ENCODE results near the gene PLCB2. TPM values are rescaled to one million over a fixed set of nuclear protein-coding genes. Genes with fewer than 3 reads are reported as not detected.

PLCB2 gene
- total and polyA plus RNA-seq, 9 of the 15 experiments (the other 6 are each of a cell fraction or from before 2014, with no cell fraction given), result 0.37 to 12.3 (median 8.0) TPM

DNA sequence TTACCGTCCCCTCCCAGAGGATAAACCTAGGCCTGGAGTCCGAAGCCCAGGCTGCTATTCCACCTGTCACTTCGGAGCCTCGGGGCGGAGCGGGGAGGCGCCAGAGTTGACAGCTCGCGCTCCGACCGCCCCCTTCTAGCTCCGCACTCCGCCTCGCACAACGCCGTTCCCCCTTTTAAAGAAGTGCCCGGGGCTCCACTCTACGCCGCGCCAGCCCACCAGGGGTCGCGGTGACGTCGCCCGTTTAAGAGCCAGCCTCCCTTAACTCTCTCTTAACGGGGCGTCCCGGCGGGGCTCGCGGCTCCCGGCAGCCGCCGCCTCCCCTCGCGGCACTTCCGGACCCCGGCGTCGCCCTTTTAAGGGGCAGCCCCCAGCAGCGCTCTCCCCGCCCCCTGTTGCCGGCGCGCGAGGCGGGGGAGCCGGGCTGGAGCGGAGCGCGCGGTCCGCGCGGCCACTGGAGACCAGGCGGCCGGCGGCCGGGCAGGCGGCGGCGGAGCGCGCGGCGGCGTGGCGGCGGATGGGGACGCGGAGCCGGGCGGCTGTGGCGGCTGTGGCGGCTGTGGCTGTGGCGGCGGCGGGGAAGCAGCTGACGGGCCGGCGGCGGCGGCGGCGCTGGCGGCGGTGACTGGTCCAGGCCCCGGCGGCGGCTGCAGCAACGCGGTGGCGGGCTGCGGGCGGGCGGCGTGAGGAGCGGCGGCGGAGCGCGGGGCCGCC, 15.7 kb upstream of the PLCB2 start, which contains the start of gene INAFM2 (continued):
- peak; percentile 82 for TF ChIP-seq ZBTB1 (CRISPR knock-in tag; IDR thresholded peaks at IDR 0.05; ENCODE audit: borderline replicate concordance, low read depth)
- TF ChIP-seq ARID1B (IDR thresholded peaks at IDR 0.05), result no peak
- TF ChIP-seq ETS2 (tag; IDR thresholded peaks at IDR 0.05; ENCODE audit: borderline replicate concordance, poor library complexity, severe bottlenecking), result no peak
- no peak for TF ChIP-seq SAFB2 (IDR thresholded peaks at IDR 0.05; ENCODE audit: borderline replicate concordance, low read depth, low read length, severe bottlenecking)
- no peak for TF ChIP-seq ZNF197 (CRISPR knock-in tag; IDR thresholded peaks at IDR 0.05; ENCODE audit: low read depth)
- TF ChIP-seq, protein P1, sequence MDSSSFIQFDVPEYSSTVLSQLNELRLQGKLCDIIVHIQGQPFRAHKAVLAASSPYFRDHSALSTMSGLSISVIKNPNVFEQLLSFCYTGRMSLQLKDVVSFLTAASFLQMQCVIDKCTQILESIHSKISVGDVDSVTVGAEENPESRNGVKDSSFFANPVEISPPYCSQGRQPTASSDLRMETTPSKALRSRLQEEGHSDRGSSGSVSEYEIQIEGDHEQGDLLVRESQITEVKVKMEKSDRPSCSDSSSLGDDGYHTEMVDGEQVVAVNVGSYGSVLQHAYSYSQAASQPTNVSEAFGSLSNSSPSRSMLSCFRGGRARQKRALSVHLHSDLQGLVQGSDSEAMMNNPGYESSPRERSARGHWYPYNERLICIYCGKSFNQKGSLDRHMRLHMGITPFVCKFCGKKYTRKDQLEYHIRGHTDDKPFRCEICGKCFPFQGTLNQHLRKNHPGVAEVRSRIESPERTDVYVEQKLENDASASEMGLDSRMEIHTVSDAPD (CRISPR knock-in tag; IDR thresholded peaks at IDR 0.05), result no peak
- TF ChIP-seq, protein P2, sequence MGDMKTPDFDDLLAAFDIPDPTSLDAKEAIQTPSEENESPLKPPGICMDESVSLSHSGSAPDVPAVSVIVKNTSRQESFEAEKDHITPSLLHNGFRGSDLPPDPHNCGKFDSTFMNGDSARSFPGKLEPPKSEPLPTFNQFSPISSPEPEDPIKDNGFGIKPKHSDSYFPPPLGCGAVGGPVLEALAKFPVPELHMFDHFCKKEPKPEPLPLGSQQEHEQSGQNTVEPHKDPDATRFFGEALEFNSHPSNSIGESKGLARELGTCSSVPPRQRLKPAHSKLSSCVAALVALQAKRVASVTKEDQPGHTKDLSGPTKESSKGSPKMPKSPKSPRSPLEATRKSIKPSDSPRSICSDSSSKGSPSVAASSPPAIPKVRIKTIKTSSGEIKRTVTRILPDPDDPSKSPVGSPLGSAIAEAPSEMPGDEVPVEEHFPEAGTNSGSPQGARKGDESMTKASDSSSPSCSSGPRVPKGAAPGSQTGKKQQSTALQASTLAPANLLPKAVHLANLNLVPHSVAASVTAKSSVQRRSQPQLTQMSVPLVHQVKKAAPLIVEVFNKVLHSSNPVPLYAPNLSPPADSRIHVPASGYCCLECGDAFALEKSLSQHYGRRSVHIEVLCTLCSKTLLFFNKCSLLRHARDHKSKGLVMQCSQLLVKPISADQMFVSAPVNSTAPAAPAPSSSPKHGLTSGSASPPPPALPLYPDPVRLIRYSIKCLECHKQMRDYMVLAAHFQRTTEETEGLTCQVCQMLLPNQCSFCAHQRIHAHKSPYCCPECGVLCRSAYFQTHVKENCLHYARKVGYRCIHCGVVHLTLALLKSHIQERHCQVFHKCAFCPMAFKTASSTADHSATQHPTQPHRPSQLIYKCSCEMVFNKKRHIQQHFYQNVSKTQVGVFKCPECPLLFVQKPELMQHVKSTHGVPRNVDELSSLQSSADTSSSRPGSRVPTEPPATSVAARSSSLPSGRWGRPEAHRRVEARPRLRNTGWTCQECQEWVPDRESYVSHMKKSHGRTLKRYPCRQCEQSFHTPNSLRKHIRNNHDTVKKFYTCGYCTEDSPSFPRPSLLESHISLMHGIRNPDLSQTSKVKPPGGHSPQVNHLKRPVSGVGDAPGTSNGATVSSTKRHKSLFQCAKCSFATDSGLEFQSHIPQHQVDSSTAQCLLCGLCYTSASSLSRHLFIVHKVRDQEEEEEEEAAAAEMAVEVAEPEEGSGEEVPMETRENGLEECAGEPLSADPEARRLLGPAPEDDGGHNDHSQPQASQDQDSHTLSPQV (IDR thresholded peaks at IDR 0.05), result no peak
- TF ChIP-seq, protein P3, sequence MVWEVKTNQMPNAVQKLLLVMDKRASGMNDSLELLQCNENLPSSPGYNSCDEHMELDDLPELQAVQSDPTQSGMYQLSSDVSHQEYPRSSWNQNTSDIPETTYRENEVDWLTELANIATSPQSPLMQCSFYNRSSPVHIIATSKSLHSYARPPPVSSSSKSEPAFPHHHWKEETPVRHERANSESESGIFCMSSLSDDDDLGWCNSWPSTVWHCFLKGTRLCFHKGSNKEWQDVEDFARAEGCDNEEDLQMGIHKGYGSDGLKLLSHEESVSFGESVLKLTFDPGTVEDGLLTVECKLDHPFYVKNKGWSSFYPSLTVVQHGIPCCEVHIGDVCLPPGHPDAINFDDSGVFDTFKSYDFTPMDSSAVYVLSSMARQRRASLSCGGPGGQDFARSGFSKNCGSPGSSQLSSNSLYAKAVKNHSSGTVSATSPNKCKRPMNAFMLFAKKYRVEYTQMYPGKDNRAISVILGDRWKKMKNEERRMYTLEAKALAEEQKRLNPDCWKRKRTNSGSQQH (CRISPR knock-in tag; IDR thresholded peaks at IDR 0.05), result no peak
- TF ChIP-seq, protein P4, sequence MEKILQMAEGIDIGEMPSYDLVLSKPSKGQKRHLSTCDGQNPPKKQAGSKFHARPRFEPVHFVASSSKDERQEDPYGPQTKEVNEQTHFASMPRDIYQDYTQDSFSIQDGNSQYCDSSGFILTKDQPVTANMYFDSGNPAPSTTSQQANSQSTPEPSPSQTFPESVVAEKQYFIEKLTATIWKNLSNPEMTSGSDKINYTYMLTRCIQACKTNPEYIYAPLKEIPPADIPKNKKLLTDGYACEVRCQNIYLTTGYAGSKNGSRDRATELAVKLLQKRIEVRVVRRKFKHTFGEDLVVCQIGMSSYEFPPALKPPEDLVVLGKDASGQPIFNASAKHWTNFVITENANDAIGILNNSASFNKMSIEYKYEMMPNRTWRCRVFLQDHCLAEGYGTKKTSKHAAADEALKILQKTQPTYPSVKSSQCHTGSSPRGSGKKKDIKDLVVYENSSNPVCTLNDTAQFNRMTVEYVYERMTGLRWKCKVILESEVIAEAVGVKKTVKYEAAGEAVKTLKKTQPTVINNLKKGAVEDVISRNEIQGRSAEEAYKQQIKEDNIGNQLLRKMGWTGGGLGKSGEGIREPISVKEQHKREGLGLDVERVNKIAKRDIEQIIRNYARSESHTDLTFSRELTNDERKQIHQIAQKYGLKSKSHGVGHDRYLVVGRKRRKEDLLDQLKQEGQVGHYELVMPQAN (IDR thresholded peaks at IDR 0.05; ENCODE audit: borderline replicate concordance), result peak; percentile 84
- TF ChIP-seq LCOR (CRISPR knock-in tag; IDR thresholded peaks at IDR 0.05), result peak; percentile 90
- TF ChIP-seq, protein P5, sequence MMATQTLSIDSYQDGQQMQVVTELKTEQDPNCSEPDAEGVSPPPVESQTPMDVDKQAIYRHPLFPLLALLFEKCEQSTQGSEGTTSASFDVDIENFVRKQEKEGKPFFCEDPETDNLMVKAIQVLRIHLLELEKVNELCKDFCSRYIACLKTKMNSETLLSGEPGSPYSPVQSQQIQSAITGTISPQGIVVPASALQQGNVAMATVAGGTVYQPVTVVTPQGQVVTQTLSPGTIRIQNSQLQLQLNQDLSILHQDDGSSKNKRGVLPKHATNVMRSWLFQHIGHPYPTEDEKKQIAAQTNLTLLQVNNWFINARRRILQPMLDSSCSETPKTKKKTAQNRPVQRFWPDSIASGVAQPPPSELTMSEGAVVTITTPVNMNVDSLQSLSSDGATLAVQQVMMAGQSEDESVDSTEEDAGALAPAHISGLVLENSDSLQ (IDR thresholded peaks at IDR 0.05), result peak; percentile 85
- no peak for TF ChIP-seq SMARCE1 (IDR thresholded peaks at IDR 0.05)
- TF ChIP-seq, protein P6, sequence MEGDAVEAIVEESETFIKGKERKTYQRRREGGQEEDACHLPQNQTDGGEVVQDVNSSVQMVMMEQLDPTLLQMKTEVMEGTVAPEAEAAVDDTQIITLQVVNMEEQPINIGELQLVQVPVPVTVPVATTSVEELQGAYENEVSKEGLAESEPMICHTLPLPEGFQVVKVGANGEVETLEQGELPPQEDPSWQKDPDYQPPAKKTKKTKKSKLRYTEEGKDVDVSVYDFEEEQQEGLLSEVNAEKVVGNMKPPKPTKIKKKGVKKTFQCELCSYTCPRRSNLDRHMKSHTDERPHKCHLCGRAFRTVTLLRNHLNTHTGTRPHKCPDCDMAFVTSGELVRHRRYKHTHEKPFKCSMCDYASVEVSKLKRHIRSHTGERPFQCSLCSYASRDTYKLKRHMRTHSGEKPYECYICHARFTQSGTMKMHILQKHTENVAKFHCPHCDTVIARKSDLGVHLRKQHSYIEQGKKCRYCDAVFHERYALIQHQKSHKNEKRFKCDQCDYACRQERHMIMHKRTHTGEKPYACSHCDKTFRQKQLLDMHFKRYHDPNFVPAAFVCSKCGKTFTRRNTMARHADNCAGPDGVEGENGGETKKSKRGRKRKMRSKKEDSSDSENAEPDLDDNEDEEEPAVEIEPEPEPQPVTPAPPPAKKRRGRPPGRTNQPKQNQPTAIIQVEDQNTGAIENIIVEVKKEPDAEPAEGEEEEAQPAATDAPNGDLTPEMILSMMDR (IDR thresholded peaks at IDR 0.05 in 2 of 3, conservative IDR thresholded peaks at IDR 0.05 in 1 of 3; ENCODE audit: insufficient read depth in 2 of 3, low read depth in 1 of 3, low read length in 3 of 3), result peak; percentile 54 to 64 (median 57)
